IMR-90 (cell line): Measurements from ENCODE around the gene RBM45. TPM values are rescaled to one million over a fixed set of nuclear protein-coding genes. Genes with fewer than 3 reads are reported as not detected.

Experiments
- ATAC-seq: fragments of 200-7000 bp; cut with Tn5 transposase; 2 replicates; pipeline ENCODE4 v1.9.1; 2020; ENCODE audit warnings: low read depth, mild to moderate bottlenecking, moderate library complexity
- BruUV-seq: library from RNA; stranded (reverse); fragments of 400-500 nt; replicated peaks from 2 replicates; lab custom pipeline; 2021; lab: Mats Ljungman, UMichigan
- CTCF ChIA-PET: fragments of 300-600 bp; formaldehyde crosslinking; extraction: SDS; loops from one replicate; lab custom pipeline; 2021; ENCODE audit warnings: antibody characterized with exemption; lab: Yijun Ruan, JAX
- POLR2A ChIA-PET: fragments of 300-600 bp; sonication (Branson Sonifier 250); formaldehyde crosslinking; loops from one replicate; lab custom pipeline; 2022; ENCODE audit warnings: antibody characterized with exemption; ENCODE audit not compliant: unreplicated experiment; lab: Charles Lee
- DNase-seq: peaks from one replicate; pipeline ENCODE4 v3.0.0; 2013
- H2AFZ ChIP-seq: replicated peaks from 2 replicates; pipeline ENCODE3; 2013; ENCODE audit warnings: low read length, mild to moderate bottlenecking; ENCODE audit not compliant: poor library complexity
- H2AK5ac ChIP-seq: 2 replicates; pipeline ENCODE4 v1.6.1; 2013; ENCODE audit warnings: low read depth, low read length, inconsistent platforms
- H2AK9ac ChIP-seq: replicated peaks from 2 replicates; pipeline ENCODE3; 2013; ENCODE audit warnings: mild to moderate bottlenecking, low read depth, low read length, moderate library complexity; ENCODE audit not compliant: poor library complexity
- H2BK120ac ChIP-seq: 2 replicates; pipeline ENCODE4 v1.6.1; 2013; ENCODE audit warnings: low read depth, low read length, inconsistent platforms
- H2BK15ac ChIP-seq: 3 replicates; pipeline ENCODE4 v1.6.1; 2013; ENCODE audit warnings: low read depth, low read length, inconsistent platforms
- H2BK20ac ChIP-seq: 2 replicates; pipeline ENCODE4 v1.6.1; 2013; ENCODE audit warnings: low read depth, mild to moderate bottlenecking, inconsistent platforms, low read length, moderate library complexity
- H2BK5ac ChIP-seq: 2 replicates; pipeline ENCODE4 v1.6.1; 2013; ENCODE audit warnings: mild to moderate bottlenecking, low read depth, low read length, inconsistent platforms; ENCODE audit not compliant: poor library complexity, severe bottlenecking
- H3K14ac ChIP-seq: replicated peaks from 2 replicates; pipeline ENCODE4 v1.6.1; 2013; ENCODE audit warnings: low read depth, low read length, inconsistent platforms
- H3K18ac ChIP-seq: 2 replicates; pipeline ENCODE4 v1.6.1; 2013; ENCODE audit warnings: low read depth, low read length, control low read depth
- H3K23ac ChIP-seq: 2 replicates; pipeline ENCODE4 v1.6.1; 2013; ENCODE audit warnings: low read depth, low read length, inconsistent platforms
- H3K27ac ChIP-seq: 2 replicates; pipeline ENCODE4 v1.5.1; 2013; ENCODE audit warnings: mild to moderate bottlenecking, control low read depth, low read length; ENCODE audit not compliant: insufficient read depth
- H3K27me3 ChIP-seq: 2 replicates; pipeline ENCODE4 v1.6.1; 2013; ENCODE audit warnings: low read length; ENCODE audit not compliant: control insufficient read depth, insufficient read depth
- H3K36me3 ChIP-seq: 2 replicates; pipeline ENCODE4 v1.6.1; 2013; ENCODE audit warnings: low read length, mixed read lengths; ENCODE audit not compliant: control insufficient read depth, insufficient read depth
- H3K4ac ChIP-seq: 2 replicates; pipeline ENCODE4 v1.6.1; 2013; ENCODE audit warnings: low read depth, low read length, inconsistent platforms
- H3K4me1 ChIP-seq: 2 replicates; pipeline ENCODE4 v1.6.1; 2013; ENCODE audit warnings: low read length, mixed read lengths; ENCODE audit not compliant: control insufficient read depth, insufficient read depth
- H3K4me2 ChIP-seq: 2 replicates; pipeline ENCODE4 v1.6.1; 2013; ENCODE audit warnings: low read depth, mild to moderate bottlenecking, control low read depth, low read length, moderate library complexity
- H3K4me3 ChIP-seq: 2 replicates; pipeline ENCODE4 v1.5.1; 2013; ENCODE audit warnings: low read depth, mild to moderate bottlenecking, control low read depth, low read length, moderate library complexity; ENCODE audit not compliant: insufficient read depth
- H3K56ac ChIP-seq: 2 replicates; pipeline ENCODE4 v1.6.1; 2013; ENCODE audit warnings: low read length, inconsistent platforms; ENCODE audit not compliant: insufficient read depth; ENCODE audit errors: extremely low read depth
- H3K79me1 ChIP-seq, 2 experiments: 2 replicates each; pipeline ENCODE4 v1.6.1; 2013; ENCODE audit warnings: low read length in 2 of 2, inconsistent platforms in 1 of 2, low read depth in 1 of 2
- H3K9ac ChIP-seq: 2 replicates; pipeline ENCODE4 v1.6.1; 2013; ENCODE audit warnings: low read depth, low read length, control low read depth
- H3K9me1 ChIP-seq: 2 replicates; pipeline ENCODE4 v1.6.1; 2013; ENCODE audit warnings: low read length, inconsistent platforms; ENCODE audit not compliant: insufficient read depth
- H3K9me3 ChIP-seq: 2 replicates; pipeline ENCODE4 v1.6.1; 2013; ENCODE audit warnings: low read length; ENCODE audit not compliant: control insufficient read depth, insufficient read depth
- H4K20me1 ChIP-seq: 2 replicates; pipeline ENCODE4 v1.6.1; 2013; ENCODE audit warnings: low read length, inconsistent platforms; ENCODE audit not compliant: insufficient read depth
- H4K5ac ChIP-seq: 2 replicates; pipeline ENCODE4 v1.6.1; 2013; ENCODE audit warnings: mild to moderate bottlenecking, low read depth, low read length, control low read depth
- H4K8ac ChIP-seq, 2 experiments: 2 replicates each; pipeline ENCODE4 v1.6.1; 2013; ENCODE audit warnings: low read depth in 2 of 2, low read length in 2 of 2, control low read depth in 1 of 2, inconsistent platforms in 1 of 2
- H4K91ac ChIP-seq: 2 replicates; pipeline ENCODE4 v1.6.1; 2013; ENCODE audit warnings: low read depth, low read length, inconsistent platforms; ENCODE audit not compliant: insufficient read depth
- BHLHE40 ChIP-seq: fragments of 150-350 bp; IDR thresholded peaks from 2 replicates; pipeline ENCODE4 v1.6.1; 2016; ENCODE audit warnings: mild to moderate bottlenecking, low read depth, low read length
- CEBPB ChIP-seq: IDR thresholded peaks from 2 replicates; pipeline ENCODE4 v1.6.1; 2012; ENCODE audit warnings: low read depth, low read length, improper control_type of control experiment
- CHD1 ChIP-seq: IDR thresholded peaks from 2 replicates; pipeline ENCODE4 v1.6.1; 2012; ENCODE audit warnings: low read depth, low read length, improper control_type of control experiment
- FOS ChIP-seq: fragments of 150-350 bp; IDR thresholded peaks from 2 replicates; pipeline ENCODE4 v1.6.1; 2016; ENCODE audit warnings: low read depth, low read length
- MAFK ChIP-seq: IDR thresholded peaks from 2 replicates; pipeline ENCODE4 v1.6.1; 2012; ENCODE audit warnings: low read depth, low read length, improper control_type of control experiment
- MAZ ChIP-seq: IDR thresholded peaks from 2 replicates; pipeline ENCODE4 v1.6.1; 2012; ENCODE audit warnings: low read depth, mild to moderate bottlenecking, low read length, improper control_type of control experiment, moderate library complexity, borderline replicate concordance
- MXI1 ChIP-seq: IDR thresholded peaks from 2 replicates; pipeline ENCODE4 v1.6.1; 2012; ENCODE audit warnings: low read depth, mild to moderate bottlenecking, low read length, moderate library complexity, borderline replicate concordance
- NFE2L2 ChIP-seq: fragments of 150-350 bp; IDR thresholded peaks from 2 replicates; pipeline ENCODE4 v1.6.1; 2016; ENCODE audit warnings: low read depth, mild to moderate bottlenecking, low read length
- POLR2A ChIP-seq: IDR thresholded peaks from 2 replicates; pipeline ENCODE4 v1.6.1; 2012; ENCODE audit warnings: mild to moderate bottlenecking, low read depth, low read length
- RAD21 ChIP-seq: IDR thresholded peaks from 2 replicates; pipeline ENCODE4 v1.6.1; 2012; ENCODE audit warnings: low read length, improper control_type of control experiment
- RCOR1 ChIP-seq: IDR thresholded peaks from 2 replicates; pipeline ENCODE4 v1.6.1; 2012; ENCODE audit warnings: mild to moderate bottlenecking, low read length, improper control_type of control experiment; ENCODE audit not compliant: insufficient replicate concordance
- RFX5 ChIP-seq: IDR thresholded peaks from 2 replicates; pipeline ENCODE4 v1.8.0; 2012; ENCODE audit warnings: low read depth, mild to moderate bottlenecking, low read length, moderate library complexity
- SMC3 ChIP-seq: fragments of 150-350 bp; IDR thresholded peaks from 2 replicates; pipeline ENCODE4 v1.6.1; 2016; ENCODE audit warnings: low read depth, mild to moderate bottlenecking, antibody characterized with exemption, low read length, moderate library complexity
- whole genome bisulfite sequencing, 2 experiments: methylation state at CpG; one replicate each; pipeline versions ENCODE4 v1.1.5 to v1.1.7; 2013; ENCODE audit warnings: missing lambda C conversion rate in 2 of 2; ENCODE audit not compliant: insufficient read length in 1 of 2; ENCODE audit errors: extremely low coverage in 2 of 2; 5-methylcytosine and 5-hydroxymethylcytosine counted together
- dilution Hi-C: fragments of 300-500 bp; cut with HindIII; formaldehyde crosslinking; loops from one replicate; pipeline ENCODE4 v1.14.3; 2018; ENCODE audit warnings: low sequenced_read_pairs; ENCODE audit not compliant: unreplicated experiment
- in situ Hi-C: fragments of 300-500 bp; cut with MboI; formaldehyde crosslinking; loops from 3 replicates; pipeline ENCODE4 v1.14.3; 2019; ENCODE audit warnings: low sequenced_read_pairs, inconsistent platforms, mixed read lengths
- intact Hi-C: fragments of 100-400 bp; cut with micrococcal nuclease; formaldehyde crosslinking; loops from 2 replicates; pipeline ENCODE4 v1.10.0; 2022
- polyA plus RNA-seq, 3 experiments: library from polyadenylated mRNA; depleted of rRNA; stranded (reverse); fragments of >200 nt; gene quantifications; 2 replicates each; pipeline ENCODE4 v1.2.3, GENCODE V29; 2012; ENCODE audit warnings: low replicate concordance in 1 of 3
- total RNA-seq: library from RNA; depleted of rRNA; stranded (reverse); fragments of >200 nt; gene quantifications from 2 replicates; pipeline ENCODE4 v1.2.3, GENCODE V29; 2012
- TF ChIP-seq, protein P1 (sequence below): fragments of 150-350 bp; IDR thresholded peaks from 2 replicates; pipeline ENCODE4 v1.6.1; 2016; ENCODE audit warnings: low read depth, mild to moderate bottlenecking, low read length, moderate library complexity, borderline replicate concordance
- TF ChIP-seq, protein P2 (sequence below): conservative IDR thresholded peaks from 2 replicates; pipeline ENCODE4 v1.5.1; 2012; ENCODE audit warnings: mild to moderate bottlenecking, low read depth, low read length, improper control_type of control experiment

Gene RBM45
- total and polyA plus RNA-seq, 2 of the 4 experiments (the other 2 are of a cell fraction), result 10.3 to 17.9 TPM

DNA sequence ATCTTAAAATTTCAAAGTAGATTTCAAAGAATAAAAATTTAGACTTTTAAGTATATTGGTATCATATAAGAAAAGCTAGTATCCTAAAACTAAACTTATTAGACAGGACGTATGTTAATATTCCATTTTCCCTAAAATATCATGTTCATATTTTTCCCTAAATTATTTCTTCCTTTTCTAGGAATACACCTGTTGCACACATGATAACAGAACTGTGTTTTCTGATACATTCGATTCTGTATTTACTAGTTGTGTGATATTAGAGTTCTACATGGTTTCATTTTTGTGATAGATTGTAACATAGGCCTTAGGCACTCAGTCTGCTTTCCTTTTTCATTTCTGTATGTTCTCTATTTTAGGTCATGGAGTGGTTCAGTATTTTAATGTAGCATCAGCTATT is 10.9 kb downstream of the RBM45 start:
- no peak overlapping the region for H2AK9ac ChIP-seq
- no peak for TF ChIP-seq CHD1
- TF ChIP-seq CEBPB, result no peak
- TF ChIP-seq NFE2L2, result no peak
- TF ChIP-seq SMC3, result no peak
- TF ChIP-seq FOS, result no peak
- TF ChIP-seq, protein P1, sequence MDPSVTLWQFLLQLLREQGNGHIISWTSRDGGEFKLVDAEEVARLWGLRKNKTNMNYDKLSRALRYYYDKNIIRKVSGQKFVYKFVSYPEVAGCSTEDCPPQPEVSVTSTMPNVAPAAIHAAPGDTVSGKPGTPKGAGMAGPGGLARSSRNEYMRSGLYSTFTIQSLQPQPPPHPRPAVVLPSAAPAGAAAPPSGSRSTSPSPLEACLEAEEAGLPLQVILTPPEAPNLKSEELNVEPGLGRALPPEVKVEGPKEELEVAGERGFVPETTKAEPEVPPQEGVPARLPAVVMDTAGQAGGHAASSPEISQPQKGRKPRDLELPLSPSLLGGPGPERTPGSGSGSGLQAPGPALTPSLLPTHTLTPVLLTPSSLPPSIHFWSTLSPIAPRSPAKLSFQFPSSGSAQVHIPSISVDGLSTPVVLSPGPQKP, result no peak
- TF ChIP-seq POLR2A, result no peak
- TF ChIP-seq RFX5, result no peak
- TF ChIP-seq, protein P2, sequence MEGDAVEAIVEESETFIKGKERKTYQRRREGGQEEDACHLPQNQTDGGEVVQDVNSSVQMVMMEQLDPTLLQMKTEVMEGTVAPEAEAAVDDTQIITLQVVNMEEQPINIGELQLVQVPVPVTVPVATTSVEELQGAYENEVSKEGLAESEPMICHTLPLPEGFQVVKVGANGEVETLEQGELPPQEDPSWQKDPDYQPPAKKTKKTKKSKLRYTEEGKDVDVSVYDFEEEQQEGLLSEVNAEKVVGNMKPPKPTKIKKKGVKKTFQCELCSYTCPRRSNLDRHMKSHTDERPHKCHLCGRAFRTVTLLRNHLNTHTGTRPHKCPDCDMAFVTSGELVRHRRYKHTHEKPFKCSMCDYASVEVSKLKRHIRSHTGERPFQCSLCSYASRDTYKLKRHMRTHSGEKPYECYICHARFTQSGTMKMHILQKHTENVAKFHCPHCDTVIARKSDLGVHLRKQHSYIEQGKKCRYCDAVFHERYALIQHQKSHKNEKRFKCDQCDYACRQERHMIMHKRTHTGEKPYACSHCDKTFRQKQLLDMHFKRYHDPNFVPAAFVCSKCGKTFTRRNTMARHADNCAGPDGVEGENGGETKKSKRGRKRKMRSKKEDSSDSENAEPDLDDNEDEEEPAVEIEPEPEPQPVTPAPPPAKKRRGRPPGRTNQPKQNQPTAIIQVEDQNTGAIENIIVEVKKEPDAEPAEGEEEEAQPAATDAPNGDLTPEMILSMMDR, result no peak
- no peak for TF ChIP-seq MAZ
- TF ChIP-seq BHLHE40, result no peak
- no peak for TF ChIP-seq MXI1
- TF ChIP-seq MAFK, result no peak
- TF ChIP-seq RCOR1, result no peak
- TF ChIP-seq RAD21, result no peak
- no CpG with 5 or more reads among the region's 2 CpGs for WGBS, 2 experiments
- intact Hi-C loops, result no loop called here
- no peak overlapping the region for H3K4me2 ChIP-seq
- peaks cover 10% of the 10 kb centered on the region for H3K36me3 ChIP-seq
- no peak overlapping the region for H2BK20ac ChIP-seq
- no peaks in the 10 kb centered on the region for H3K79me1 ChIP-seq
- H3K9ac ChIP-seq, result no peak overlapping the region
- in situ Hi-C loops, result no loop called here
- H2BK5ac ChIP-seq, result no peak overlapping the region
- H3K4me1 ChIP-seq, result peaks cover 5% of the 10 kb centered on the region
- H4K91ac ChIP-seq, result no peak overlapping the region
- no peak overlapping the region for H2AK5ac ChIP-seq
- H3K4ac ChIP-seq, result no peak overlapping the region
- no peak overlapping the region for H3K56ac ChIP-seq
- H4K8ac ChIP-seq, result no peak overlapping the region
- no TSS peak for BruUV-seq
- H2AFZ ChIP-seq, result no peak overlapping the region
- ChIA-PET CTCF (interaction anchor here (0.6 to 1.9 kb wide), 3 partner anchors 9 to 388 kb away, joined by 4 to 7 read pairs (median 5); partner anchors contain the start of gene RBM45), POLR2A (no interaction called here)
- no peaks in the 10 kb centered on the region for H4K20me1 ChIP-seq
- DNase-seq, result no peak
- H3K23ac ChIP-seq, result no peak overlapping the region
- dilution Hi-C loops, result no loop called here
- H3K18ac ChIP-seq, result no peak overlapping the region
- no peak overlapping the region for H2BK120ac ChIP-seq
- H3K27me3 ChIP-seq, result no peaks in the 10 kb centered on the region
- no peak overlapping the region for H3K27ac ChIP-seq
- H3K14ac ChIP-seq, result no peak overlapping the region
- no peaks in the 10 kb centered on the region for H3K9me3 ChIP-seq
- no peak overlapping the region for H4K5ac ChIP-seq
- H3K4me3 ChIP-seq, result no peak overlapping the region
- H2BK15ac ChIP-seq, result no peak overlapping the region
- no peak for ATAC-seq
- H3K9me1 ChIP-seq, result no peaks in the 10 kb centered on the region
